Heart right ventricle (tissue), 16 donors: ENCODE measurements around the gene SPARCL1. TPM values are rescaled to one million over a fixed set of nuclear protein-coding genes. Genes with fewer than 3 reads are reported as not detected.
A peak's percentile ranks its signal among the peaks of the same experiment; 100 is the strongest.
"Not testable (repeated sequence)": the region's sequence is repeated elsewhere in the genome, so short reads cannot be mapped to it uniquely, and the experiment has no call there.

Experiments
- ATAC-seq, 8 donors: fragments of 200-7000 bp; cut with Tn5 transposase; one replicate each; pipeline ENCODE4 v1.9.1; 2020; ENCODE audit warnings: mild to moderate bottlenecking in 8 of 8, moderate library complexity in 8 of 8, moderate number of reproducible peaks in 1 of 8
- DNase-seq, 2 donors: peaks; one replicate each; pipeline ENCODE4 v3.0.0-alpha.2; 2020
- H3K27ac ChIP-seq, 10 donors: fragments of 200-600 bp; sonication (generic) in 2 of 10; one replicate each; pipeline versions ENCODE4 v1.5.0 to v1.8.0; 2020 to 2022; ENCODE audit warnings: mild to moderate bottlenecking in 3 of 10
- H3K27me3 ChIP-seq, 7 donors: fragments of 200-600 bp; one replicate each; pipeline ENCODE4 v1.8.0; 2021 to 2022; ENCODE audit warnings: mild to moderate bottlenecking in 2 of 7
- H3K36me3 ChIP-seq, 9 donors: fragments of 200-600 bp; sonication (generic) in 1 of 9; one replicate each; pipeline versions ENCODE4 v1.5.0 to v1.8.0; 2020 to 2022; ENCODE audit warnings: mild to moderate bottlenecking in 2 of 9
- H3K4me1 ChIP-seq, 9 donors: fragments of 200-600 bp; sonication (generic) in 1 of 9; one replicate each; pipeline versions ENCODE4 v1.5.0 to v1.8.0; 2020 to 2022; ENCODE audit warnings: mild to moderate bottlenecking in 4 of 9
- H3K4me3 ChIP-seq, 10 donors: fragments of 200-600 bp; sonication (generic) in 2 of 10; one replicate each; pipeline versions ENCODE4 v1.5.0 to v1.8.0; 2020 to 2022; ENCODE audit warnings: mild to moderate bottlenecking in 7 of 10, moderate library complexity in 2 of 10
- H3K9me3 ChIP-seq, 11 donors: fragments of 200-600 bp in 10 of 11; sonication (generic) in 2 of 11; one replicate each; pipeline versions ENCODE4 v1.5.0 to v1.8.0; 2013 to 2022; ENCODE audit warnings: mild to moderate bottlenecking in 2 of 11, control low read depth in 1 of 11, moderate library complexity in 1 of 11
- WGBS, 2 donors: extraction: QIAGEN DNeasy Blood & Tissue Kit; methylation state at CpG; one replicate each; pipeline ENCODE4 v1.1.7; 2013; ENCODE audit warnings: inconsistent platforms in 1 of 2; 5-methylcytosine and 5-hydroxymethylcytosine counted together
- intact Hi-C, 10 donors: fragments of 100-400 bp; cut with DNase I; formaldehyde crosslinking; loops; one replicate each; pipeline versions ENCODE4 v1.11.1 to v1.14.2; 2022
- polyA plus RNA-seq, 2 donors: library from polyadenylated mRNA; stranded (reverse); fragments of 200-250 nt; gene quantifications; one replicate each; pipeline ENCODE4 v1.2.3, GENCODE V29; 2013
- total RNA-seq, 10 donors: library from RNA; stranded (reverse); fragmentation: NEBNext Ultra II Directional in 3 of 10; extraction: Animal tissue kit (Norgen Biotek cat#: 25700) in 3 of 10; gene quantifications; one replicate each; pipeline versions ENCODE4 v1.2.1 to v1.2.4, GENCODE V29; 2021 to 2023
- TF ChIP-seq, protein P1 (sequence below), 9 donors: fragments of 200-600 bp; sonication (generic) in 2 of 9; IDR thresholded peaks; one replicate each; pipeline versions ENCODE4 v1.5.0 to v1.8.0; 2021 to 2022; ENCODE audit warnings: antibody characterized with exemption in 9 of 9, mild to moderate bottlenecking in 5 of 9, moderate library complexity in 1 of 9
- donor health status: Arrhythmogenic right ventricular cardiomyopathy.
- donor health status: ischemic (EF 13 %, LVEDD 7.1; RV severe dilation, severe dysfunction).
- donor health status: healthy with polysubstance abuse.
- donor health status: DM: no; HTN: yes; CAD: no.
- donor health status: DM: no; HTN: no; CAD: no.
- donor health status: ischemic (EF 25% LVEDD 6.9; RV normal size, moderate dysfunction).
- donor health status: ischemic (EF 25% LVEDD 5.7; RV mildly dilated, moderate dysfunction).
- donor health status: healthy.
- donor health status: DM: yes; HTN: yes; CAD: no.
- donor health status: Ischemic cardiomyopathy.
- donor health status: ischemic (EF 35%, LVEDD 5.7; RV mildly dilated, moderate dysfunction).
- donor health status: nonischemic (EF 11% LVEDD 7.7; RV severe dilation, severe dysfunction).
- donor health status: DM: yes; HTN: yes; CAD: no.
- donor health status: PGD.
- donor health status: ischemic (EF 29% LVEDD 5.4; RV normal size, mild dysfunction).
- donor health status: nonischemic (EF 23%, LVEDD 6.1; RV moderate dilation, normal function).

The SPARCL1 gene
- total and polyA plus RNA-seq, 12 donors = 131 to 553 (median 232) TPM

DNA sequence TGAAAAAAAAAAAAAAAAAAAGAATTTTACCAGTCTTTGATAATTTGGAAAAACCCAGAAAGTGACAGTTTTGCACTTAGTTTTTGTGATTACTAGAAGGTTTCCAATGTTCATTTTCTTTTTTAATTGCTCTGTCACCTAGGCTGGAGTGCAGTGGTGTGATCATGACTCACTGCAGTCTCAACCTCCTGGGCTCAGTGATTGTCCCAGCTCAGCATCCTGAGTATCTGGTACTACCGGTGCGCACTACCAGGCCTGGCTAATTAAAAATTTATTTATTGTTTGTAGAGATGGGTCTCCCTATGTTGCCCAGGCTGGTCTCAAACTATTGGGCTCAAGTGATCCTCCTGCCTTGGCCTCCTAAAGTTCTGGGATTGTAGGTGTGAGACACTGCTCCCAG, 103.5 kb downstream of the SPARCL1 start:
- DNase-seq (no peak), ATAC-seq (no peak)
- Histone ChIP-seq H3K4me3 (no peak overlapping the region), H3K27ac (no peak overlapping the region), H3K27me3 (no peaks in the 10 kb centered on the region), H3K4me1 (peaks cover 4 to 47% (median 31%) of the 10 kb centered on the region in 9 donors), H3K36me3 (no peaks in the 10 kb centered on the region), H3K9me3 (no peaks in the 10 kb centered on the region)
- intact Hi-C loops = no loop called here
- WGBS, 2 donors = 94% methylated on average over 2 of the region's 2 CpGs
- TF ChIP-seq, protein P1, sequence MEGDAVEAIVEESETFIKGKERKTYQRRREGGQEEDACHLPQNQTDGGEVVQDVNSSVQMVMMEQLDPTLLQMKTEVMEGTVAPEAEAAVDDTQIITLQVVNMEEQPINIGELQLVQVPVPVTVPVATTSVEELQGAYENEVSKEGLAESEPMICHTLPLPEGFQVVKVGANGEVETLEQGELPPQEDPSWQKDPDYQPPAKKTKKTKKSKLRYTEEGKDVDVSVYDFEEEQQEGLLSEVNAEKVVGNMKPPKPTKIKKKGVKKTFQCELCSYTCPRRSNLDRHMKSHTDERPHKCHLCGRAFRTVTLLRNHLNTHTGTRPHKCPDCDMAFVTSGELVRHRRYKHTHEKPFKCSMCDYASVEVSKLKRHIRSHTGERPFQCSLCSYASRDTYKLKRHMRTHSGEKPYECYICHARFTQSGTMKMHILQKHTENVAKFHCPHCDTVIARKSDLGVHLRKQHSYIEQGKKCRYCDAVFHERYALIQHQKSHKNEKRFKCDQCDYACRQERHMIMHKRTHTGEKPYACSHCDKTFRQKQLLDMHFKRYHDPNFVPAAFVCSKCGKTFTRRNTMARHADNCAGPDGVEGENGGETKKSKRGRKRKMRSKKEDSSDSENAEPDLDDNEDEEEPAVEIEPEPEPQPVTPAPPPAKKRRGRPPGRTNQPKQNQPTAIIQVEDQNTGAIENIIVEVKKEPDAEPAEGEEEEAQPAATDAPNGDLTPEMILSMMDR (IDR thresholded peaks at IDR 0.05) = no peak

- H3K4me1 ChIP-seq = peaks cover 4 to 35% (median 30%) of the 10 kb centered on the region in 9 donors
Observed at GRCh38 chr4:87424099-87424543, 105.1 kb downstream of the SPARCL1 start.

More at GRCh38 chr4:87424099-87424543, 105.1 kb downstream of the SPARCL1 start:
- not testable (repeated sequence) for ATAC-seq, H3K27me3 ChIP-seq, H3K9me3 ChIP-seq, H3K36me3 ChIP-seq, DNase-seq, H3K27ac ChIP-seq
- H3K4me3 ChIP-seq = peak overlapping the region in 4 of 10 donors; percentile 78 to 90 (median 82)
- 90 to 94% methylated on average over 20 to 22 of the region's 22 CpGs for WGBS, 2 donors
- intact Hi-C loops = loop anchor here in 1 of 10 donors (5.0 kb wide), 1 partner anchor 37 kb away; no protein-coding TSS in a partner anchor

Other genes starting within 250 kb of the SPARCL1 start
- gene HSD17B13, start 206.5 kb downstream of the SPARCL1 start, total RNA-seq = under 1 TPM in 7 of 10 donors, not detected in 3; 0.13 to 0.83 (median 0.36) TPM
- gene HSD17B13, start 206.5 kb downstream of the SPARCL1 start, polyA plus RNA-seq = under 1 TPM; 0.10 to 0.44 TPM
- 10 to 100 TPM in 6 of 10 donors, 1 to 10 TPM in 4; 4.6 to 24.1 (median 11.9) TPM for gene HSD17B11, start 138.2 kb downstream of the SPARCL1 start, total RNA-seq
- gene HSD17B11, start 138.2 kb downstream of the SPARCL1 start, polyA plus RNA-seq = 10 to 100 TPM; 24.1 to 25.4 TPM
- 10 to 100 TPM; 24.1 to 33.0 (median 27.7) TPM for gene NUDT9, start 106.8 kb downstream of the SPARCL1 start, total RNA-seq
- gene NUDT9, start 106.8 kb downstream of the SPARCL1 start, polyA plus RNA-seq = 10 to 100 TPM; 48.4 to 56.0 TPM
- not detected for gene DSPP, start 79.2 kb upstream of the SPARCL1 start, total RNA-seq
- gene DSPP, start 79.2 kb upstream of the SPARCL1 start, polyA plus RNA-seq = not detected
- not detected for gene DMP1, start 120.9 kb upstream of the SPARCL1 start, total RNA-seq
- gene DMP1, start 120.9 kb upstream of the SPARCL1 start, polyA plus RNA-seq = not detected